KOPT-K1 (cell line): ENCODE results near the gene CHMP1B.

ENCODE experiments used
- H3K27ac ChIP-seq: fragments of 200-600 bp; sonication (generic); 2 replicates; pipeline ENCODE4 v1.5.1; 2016; ENCODE audit warnings: antibody characterized with exemption, mild to moderate bottlenecking, low read depth, low read length; ENCODE audit not compliant: poor library complexity, severe bottlenecking
- H3K36me3 ChIP-seq: fragments of 200-600 bp; sonication (generic); 2 replicates; pipeline ENCODE4 v1.5.1; 2017; ENCODE audit warnings: antibody characterized with exemption, mild to moderate bottlenecking, low read length, moderate library complexity; ENCODE audit not compliant: insufficient read depth
- H3K9me3 ChIP-seq: fragments of 200-600 bp; sonication (generic); 2 replicates; pipeline ENCODE4 v1.5.1; 2017; ENCODE audit warnings: antibody characterized with exemption, low read length, mild to moderate bottlenecking; ENCODE audit not compliant: insufficient read depth, poor library complexity, severe bottlenecking

The CHMP1B gene

GRCh38 chr18:11897781-11898180 lies 46.6 kb downstream of the CHMP1B start:
- H3K36me3 ChIP-seq: peaks cover 43% of the 10 kb centered on the region
- no peaks in the 10 kb centered on the region for H3K9me3 ChIP-seq
- H3K27ac ChIP-seq: no peak overlapping the region

- peaks cover 48% of the 10 kb centered on the region for H3K36me3 ChIP-seq
- no peak overlapping the region for H3K27ac ChIP-seq
- H3K9me3 ChIP-seq: no peaks in the 10 kb centered on the region
Observed at GRCh38 chr18:11899063-11899462, 47.9 kb downstream of the CHMP1B start.

- Histone ChIP-seq H3K9me3 (no peaks in the 10 kb centered on the region), H3K36me3 (peaks cover 39% of the 10 kb centered on the region), H3K27ac (no peak overlapping the region)
Observed at GRCh38 chr18:11901826-11902438, 50.7 kb downstream of the CHMP1B start.

- no peaks in the 10 kb centered on the region for H3K9me3 ChIP-seq
- peaks cover 35% of the 10 kb centered on the region for H3K36me3 ChIP-seq
- H3K27ac ChIP-seq: no peak overlapping the region
Observed at GRCh38 chr18:11902522-11903292, 51.5 kb downstream of the CHMP1B start.
